Amniotic epithelial cell (primary cell): ENCODE data around the gene MYDGF.
"Not testable (repeated sequence)": the region's sequence is repeated elsewhere in the genome, so short reads cannot be mapped to it uniquely, and the experiment has no call there.

Experiments used
- DNase-seq: peaks from one replicate; pipeline ENCODE4 v3.0.0-alpha.2; 2010; ENCODE audit warnings: low read depth

The MYDGF gene

DNA sequence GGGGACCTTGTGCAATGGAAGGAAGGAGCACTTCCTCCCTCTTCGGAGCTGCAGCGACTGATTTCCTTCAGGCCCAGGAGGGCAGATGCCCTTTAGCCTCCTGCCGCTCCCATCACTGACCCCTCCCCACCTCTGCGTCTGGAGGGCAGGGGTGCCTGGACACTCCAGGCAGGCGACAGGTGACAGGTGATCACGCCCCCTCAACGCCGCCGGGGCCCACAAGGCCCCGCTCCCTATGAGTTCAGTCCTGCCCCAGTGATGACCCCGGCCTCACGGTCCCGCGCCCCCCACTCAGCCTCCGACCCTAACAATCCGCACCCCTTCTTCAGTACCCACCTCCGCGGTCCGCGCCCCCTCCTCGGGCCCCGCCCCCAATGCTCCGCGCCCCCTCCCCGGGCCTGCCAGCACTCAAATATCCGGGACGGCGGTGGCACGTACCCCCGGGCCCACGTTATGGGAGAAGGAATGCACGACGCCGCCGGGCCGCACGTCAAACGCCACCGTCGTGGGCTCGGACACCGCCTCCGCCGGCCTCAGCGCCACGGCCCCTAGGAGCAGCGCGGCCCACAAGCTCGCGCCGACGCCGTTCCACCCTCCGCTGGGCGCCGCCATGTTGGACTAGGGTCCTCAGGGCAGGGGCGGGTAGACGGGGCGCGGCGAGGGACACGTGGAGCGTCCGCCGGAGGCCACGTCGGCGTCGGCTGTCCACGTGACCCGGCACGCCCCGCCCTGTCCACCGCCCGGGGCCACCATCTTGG is at the start of gene MYDGF:
MYDGF (minus strand) TSS at position 620 of the 758 bp plus-strand sequence; CDS start at position 612, 8 bp downstream.
- DNase-seq = peak; percentile 80

DNA sequence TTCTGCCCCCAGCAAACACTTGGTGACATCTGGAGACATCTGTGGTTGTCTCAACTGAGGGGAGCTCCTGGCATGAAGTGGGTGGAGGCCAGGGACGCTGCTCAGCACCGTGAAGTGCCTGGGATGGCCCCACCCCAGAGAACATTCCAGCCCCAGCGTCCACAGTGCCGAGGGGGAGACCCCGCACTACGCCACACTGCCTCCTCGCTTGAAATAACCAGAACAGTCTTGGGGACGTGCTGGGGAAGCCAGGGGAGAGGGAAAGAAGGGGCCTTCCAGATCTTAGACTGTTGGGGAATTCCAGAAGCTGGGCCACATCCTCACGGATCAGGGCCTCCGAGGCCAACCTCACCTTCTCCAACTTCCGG is 49.3 kb upstream of the MYDGF start:
- DNase-seq = no peak

DNA sequence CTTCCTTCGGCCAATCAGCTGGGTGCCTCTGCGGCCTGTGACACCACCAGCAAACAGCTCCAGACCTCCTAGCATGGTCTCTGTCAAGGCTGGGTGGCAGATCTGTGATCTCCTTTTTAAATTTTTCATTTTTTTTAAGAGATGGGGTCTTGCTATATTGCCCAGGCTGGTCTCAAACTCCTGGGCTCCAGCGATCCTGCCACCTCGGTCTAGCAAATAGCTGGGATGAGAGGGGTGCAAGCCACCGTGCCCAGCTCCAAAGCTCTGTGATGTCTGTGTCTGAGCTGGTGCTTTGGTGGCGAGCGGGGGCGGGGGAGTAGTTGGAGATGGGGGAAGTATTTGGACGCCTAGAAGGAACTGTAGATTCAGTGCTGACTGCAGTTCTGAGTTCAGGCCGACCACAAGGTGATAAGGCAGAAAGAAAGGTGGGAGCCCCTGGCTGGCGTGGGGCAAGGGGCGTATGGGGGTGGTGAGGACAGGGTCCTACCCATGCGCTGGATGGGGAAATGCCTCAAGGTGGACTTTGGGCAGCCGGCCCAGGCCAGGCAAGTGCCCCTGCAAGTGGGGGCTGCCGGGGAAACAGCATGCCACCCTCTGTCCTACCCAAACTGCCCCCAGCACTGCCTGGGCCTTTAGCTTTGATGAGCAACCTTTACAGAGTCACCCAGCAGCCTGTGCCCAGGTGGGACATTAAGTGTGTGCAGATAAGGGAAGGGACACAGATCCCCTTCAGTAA is 48.0 kb upstream of the MYDGF start:
- DNase-seq = no peak

DNA sequence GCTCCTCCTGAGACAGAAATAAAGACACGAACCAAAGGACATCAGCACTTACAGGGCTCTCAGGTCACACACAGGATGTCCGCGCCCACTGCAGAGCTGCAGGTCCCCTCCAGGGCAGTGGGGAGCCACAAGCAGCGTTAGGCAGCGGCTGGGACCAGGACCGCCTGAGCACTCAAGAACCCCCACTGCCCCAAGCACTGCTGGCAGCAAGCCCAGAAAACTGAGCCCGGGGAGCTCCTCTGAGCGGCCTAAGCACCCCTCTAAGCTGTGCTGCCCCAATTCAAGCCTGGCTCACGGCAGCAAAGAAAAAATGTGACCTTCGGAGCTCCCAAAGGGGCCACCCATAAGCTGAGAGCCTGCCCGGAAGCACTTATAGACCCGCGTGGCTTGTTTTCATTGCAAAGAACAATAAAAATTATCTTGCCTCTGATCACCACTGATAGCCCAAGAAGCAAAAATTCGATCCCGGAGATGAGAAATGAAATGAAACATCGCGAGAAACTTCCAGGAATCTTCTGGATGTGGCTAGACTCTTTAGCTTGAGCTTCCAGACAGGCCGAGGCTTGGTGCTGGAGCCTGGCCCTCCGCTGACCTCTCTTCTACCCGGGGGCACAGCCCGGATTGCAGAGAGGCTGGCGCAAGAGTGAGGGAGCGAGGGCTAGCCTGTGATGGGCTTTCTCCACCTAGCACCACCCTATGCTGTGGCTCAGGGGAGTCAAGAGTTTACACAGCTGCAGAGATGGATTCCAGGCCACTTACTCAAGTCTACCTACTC is 47.2 kb upstream of the MYDGF start:
- DNase-seq = peak; percentile 73

DNA sequence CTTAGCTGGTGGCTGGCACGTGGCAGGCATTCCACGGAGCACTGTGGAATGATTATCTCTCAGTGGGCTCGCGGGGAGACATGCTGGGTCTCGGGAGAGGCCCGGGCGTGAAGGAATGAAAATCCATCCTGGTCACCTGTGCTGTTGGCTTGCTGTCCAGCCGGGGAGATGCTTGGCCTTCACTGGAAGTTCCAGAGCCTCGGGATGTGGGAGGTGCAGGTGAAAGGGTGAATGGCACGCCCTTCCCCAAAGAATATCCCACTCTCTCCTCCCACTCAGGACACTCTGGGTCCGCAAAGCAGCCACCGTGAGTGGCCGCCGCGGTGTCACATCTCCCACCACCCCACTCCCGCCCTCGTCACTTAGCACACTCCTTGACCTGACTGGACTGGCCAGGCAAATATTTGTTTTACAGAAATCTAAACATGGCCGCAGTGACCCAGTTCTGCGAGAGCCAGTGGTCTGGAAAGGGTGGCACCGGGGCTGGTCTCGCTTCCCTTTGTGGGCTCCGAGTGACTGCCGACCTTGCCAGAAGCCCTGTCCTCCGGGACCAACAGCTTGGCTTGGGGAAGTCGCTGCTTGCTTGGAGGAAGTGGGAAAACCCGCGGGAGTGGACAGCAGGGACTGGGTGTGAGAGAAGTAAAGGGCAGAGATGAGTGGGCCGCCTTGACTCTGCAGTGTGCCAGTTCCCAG is 45.5 kb upstream of the MYDGF start:
- DNase-seq = no peak

DNA sequence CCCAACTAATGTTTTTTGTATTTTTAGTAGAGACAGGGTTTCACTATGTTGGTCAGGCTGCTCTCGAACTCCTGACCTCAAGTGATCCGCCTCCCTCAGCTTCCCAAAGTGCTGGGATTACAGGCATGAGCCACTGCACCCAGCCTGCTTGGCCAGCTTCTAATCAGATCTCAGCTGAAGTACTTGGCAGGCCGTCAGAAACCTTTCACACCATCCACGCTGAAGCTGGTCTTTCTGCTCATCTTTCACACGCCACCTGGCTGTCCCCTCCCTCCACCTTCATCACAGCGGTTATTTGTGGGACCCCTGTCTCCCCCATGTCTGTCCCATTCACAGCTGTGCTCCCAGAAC is 45.0 kb upstream of the MYDGF start:
- not testable (repeated sequence) for DNase-seq

DNA sequence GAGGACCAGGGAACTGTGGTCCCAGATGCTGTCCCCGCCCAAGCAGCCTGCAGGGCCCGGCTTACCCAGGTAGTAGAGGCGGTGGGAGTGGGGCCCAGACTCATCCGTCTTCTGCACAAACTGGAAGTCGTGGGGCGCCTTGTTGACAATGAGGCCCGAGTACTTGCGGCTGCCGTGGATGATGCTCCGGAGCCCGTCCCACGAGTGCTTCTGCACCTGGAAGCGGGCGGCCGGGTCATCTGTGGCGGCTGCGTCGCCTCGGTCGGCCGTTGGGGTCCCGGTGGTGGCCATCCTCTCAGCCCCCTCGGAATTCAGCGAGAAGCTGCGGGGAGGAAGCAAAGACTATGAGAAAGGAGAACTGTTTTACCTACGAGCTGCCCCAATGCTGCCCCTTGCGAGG is 43.9 kb upstream of the MYDGF start:
- DNase-seq = no peak

DNA sequence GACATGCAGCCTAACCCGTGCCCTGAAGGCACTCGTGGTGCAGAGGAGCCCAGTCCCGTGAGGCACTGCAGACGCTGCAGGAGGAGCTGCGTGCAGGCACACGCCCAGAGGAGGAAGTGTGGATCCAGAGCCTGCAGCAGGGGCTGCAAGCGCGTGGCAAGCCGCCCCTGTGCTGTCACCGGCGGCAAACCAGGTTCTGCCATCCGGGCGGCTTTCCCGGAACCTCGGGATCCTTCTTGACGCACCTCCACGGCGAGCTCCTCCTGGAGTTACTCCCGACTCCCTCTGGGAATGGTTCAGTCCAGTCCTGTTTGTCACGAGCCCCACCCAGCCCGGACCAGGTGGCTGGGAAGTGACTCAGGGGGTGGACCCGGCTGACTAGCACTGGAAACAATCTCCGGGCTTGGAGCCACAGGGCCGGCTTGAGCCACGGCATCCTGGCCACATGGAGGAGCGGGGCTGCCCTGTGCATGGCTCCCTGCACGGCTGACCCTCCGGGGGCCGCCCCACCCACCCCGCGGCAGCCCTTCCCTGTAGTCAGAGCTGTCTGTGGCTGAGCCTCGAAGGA is 43.3 kb upstream of the MYDGF start:
- DNase-seq = peak; percentile 81

DNA sequence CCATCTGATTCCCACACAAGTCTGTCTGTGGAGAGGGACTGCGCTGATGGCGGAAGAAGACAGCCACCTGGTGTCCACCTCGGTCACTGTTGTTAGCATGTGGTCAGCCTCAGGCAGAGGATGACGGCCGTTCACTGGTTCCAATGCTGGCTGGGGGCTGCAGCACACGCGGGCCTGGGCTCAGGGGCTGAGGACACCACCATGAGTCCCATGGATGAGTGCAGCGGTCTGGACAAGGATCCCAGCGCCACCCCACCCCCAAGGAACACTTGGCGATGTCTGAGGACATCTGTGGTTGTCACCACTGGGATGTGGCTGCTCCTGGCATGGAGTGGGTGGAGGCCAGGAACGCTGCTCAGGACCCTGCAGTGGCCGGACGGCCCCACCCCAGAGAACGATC is 42.6 kb upstream of the MYDGF start:
- no peak for DNase-seq

DNA sequence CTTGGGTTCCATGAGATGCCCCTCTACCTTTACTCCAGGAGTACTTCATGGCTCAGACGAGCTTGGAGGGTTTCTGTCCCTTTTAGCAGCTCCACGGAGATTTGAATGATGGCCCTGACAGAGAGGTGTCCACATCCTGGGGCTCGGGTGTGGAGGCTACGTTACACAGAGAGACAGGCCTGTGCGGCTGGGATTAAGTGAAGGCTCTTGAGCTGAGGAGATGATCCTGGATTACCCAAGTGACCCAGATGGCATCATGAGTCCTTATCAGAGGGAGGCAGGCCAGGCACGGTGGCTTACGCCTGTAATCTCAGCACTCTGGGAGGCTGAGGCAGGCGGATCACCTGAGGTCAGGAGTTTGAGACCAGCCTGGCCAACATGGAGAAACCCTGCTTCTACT is 41.1 kb upstream of the MYDGF start:
- DNase-seq = no peak

DNA sequence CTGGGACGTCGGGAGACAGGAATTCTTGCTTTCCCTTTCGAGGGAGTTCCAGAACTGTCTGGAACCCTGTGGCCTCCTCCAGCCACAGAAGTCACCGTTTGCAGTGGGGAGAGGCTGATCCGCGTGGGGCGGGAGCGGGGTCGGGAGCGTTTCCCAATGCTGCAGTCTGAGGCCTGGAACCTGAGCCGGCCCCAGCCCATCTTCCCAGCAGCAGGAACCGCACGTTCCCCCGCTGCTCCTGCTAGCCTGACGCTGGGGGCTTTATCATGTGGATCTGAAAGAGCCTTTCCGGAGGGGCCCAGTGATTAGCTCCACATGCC is 40.1 kb upstream of the MYDGF start:
- DNase-seq = no peak

DNA sequence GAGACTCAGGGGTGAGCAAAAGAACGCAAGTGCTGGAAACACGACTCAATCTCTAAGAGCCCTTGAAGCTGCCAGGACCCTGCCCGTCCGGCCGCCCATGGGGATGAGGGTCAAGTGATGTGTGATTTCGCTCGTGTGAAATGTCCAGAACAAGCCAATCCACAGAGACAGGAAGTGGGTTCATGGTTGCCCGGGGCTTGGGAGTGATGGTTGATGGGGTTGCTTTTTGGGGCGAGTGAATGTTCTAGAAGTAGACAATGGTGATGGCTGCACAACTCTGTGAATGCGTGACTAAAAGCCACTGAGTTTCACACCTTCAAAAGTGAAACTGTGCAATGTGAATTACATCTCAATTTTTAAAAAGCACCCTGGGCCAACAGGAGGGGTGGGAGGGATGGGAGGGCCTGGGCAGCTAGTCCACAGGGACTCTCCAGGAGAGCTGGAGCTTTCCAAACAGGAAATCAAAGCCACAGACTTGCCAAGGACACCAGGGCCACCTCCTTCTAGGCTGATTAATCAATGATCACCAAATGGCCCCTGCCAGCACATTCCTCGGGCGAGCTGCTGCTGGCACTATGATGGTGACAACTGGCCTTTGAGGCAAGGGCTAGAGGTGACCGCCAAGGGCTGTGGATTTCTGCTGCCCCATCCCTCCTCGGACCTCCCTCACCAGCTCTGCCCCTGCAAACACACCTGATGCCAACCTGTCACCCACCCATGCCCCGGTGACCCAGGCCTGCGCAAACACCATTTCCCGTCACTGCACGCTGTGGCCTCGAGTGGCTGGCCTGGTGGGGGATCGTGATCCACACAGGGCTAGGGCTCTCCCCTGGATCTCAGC is 39.5 kb upstream of the MYDGF start:
- no peak for DNase-seq

DNA sequence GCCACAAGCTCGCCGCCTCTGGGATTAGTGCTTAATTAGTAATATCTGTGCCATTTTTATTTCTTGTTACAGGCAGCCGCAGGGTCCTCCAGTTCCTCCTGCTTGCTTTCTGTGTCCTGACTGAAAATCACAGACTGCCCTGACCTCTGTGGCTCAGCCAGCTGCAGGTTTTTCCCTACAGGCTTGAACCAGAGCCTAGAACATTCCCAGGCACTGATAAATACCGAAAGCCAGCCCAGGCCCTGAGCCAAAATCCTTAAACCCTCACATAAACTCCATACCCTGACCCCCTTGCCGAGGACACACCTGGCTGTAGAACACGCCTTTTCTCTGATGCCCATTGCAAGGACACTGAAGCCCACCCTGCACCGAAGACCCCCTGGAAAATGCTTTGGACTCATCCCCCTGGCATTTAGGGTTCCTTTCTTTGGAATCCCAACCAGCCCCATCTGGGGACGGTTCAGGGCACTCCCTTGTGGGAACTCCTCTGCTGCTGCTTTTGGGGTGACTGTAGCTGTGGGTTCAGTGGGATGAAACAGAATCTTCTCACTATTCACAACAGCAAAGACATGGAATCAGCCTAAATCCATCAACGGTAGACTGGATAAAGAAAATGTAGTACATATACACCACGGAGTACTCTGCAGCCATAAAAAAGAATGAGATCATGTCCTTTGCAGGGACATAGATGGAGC is 38.0 kb upstream of the MYDGF start:
- peak; percentile 42 for DNase-seq

DNA sequence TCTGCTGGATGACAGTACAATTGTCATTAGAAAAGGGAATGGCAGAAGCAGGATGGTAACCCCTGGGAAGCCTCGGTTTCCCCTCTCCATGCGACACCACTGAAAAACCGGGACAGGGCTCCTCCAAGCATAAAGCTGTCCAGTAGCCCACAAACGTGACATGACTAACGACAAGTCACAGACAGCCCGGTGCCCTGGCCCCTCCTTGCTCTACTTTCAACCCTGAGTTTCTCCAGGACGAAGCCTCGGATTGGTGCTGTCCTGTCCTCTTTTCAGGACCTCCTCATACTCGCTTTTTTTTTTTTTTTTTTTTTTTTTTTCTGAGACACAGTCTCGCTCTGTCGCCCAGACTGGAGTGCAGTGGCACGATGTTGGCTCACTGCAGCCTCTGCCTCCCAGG is 37.2 kb upstream of the MYDGF start:
- no peak for DNase-seq

DNA sequence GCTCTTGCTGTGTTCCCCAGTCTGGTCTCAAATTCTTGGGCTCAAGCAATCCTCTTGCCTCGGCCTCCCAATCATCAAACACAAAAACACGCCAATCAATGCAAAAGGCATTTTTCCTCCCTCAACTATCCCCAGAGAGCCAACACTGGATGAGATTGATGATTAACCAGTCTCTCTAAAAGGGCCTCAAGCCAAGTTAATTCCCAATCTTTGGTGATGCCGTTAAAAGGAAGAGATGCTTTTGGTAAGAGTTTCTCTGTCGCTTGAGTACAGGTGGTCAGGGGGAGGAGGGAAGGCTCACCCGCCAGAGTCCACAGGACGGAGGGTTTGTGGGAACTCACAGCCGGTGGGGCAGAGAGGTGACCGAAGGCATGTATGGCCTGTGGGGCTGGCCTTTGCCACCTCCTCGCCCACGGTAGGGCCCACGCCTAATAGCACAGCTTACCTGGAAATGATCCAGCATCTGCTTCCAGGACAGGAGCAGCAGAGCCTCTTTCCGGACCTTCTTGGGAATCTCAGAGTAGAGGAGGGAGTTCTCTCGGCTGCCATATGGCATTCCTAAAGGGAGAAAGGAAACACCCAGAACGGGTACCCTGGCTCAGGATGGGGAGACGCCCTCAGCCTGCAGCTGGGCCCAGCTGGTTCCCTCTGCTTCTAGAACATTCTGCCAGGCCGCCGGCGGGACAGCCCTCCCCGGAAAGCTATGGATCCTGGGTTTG is 35.4 kb upstream of the MYDGF start:
- DNase-seq = no peak

DNA sequence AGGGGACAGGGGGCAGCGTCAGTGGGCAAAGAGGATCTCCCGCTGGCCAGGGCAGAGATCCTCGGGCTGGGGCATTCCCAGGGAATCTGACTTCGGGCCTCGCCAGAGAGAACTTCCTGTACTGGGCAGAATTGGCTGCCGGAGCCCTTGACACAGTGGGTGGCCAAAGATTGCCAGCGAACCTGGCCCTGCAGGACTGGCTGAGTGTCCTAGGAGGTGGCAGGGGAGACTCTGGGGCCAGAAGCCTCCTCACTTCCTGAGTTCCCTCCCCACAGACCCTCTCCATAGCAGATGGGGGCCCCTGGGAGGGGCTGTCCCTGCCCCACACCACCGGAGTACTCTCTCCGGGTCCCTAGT is 34.2 kb upstream of the MYDGF start:
- DNase-seq = no peak

DNA sequence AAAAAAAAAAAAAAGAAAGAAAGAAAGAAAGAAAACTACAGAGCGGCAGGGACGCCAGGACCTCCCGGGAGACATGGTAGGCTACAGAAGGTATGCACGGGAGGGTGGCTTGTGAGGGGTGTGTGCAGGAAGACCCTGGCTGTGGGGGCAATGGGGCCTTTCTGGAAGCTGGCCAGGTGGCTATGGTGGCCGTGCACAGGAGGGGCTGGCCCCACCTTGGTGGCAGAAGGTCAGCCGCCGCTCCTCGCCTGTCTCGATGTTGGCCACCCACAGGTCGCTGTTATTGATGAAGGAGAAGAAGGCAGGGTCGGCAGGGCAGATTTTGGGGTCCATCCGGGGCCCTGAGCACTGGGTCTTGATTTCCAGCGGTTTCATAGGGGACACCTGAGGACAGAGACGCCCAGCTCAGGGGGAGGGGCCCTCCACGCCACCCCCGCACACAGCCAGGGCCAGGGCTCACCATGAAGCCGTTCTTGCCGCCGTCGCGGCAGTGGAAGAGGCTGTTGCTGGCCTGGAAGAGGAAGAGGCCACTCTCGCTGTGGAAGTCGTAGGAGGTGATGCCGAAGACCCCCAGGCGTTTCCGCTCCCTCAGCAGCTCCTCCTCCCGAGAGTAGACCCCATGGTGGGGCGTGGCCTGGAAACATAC is 33.7 kb upstream of the MYDGF start:
- DNase-seq = no peak

DNA sequence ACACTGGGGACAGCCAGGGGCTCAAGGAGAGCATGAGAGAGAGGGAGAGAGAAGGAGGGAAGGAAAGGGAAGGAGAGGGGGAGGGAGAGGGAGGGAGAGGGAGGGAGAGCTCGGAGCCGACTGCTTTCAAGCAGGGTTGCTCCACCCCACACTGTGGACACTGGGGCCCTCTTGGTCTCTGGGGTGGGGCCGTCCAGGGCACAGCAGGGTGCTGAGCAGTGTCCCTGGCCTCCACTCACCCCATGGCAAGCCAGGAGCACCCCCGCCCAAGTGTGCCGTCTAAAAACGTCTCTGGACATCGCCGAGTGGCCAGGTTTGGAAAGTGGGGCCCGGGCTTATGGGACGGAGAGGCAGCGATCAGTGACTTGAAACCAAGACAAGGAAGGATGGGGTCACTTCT is 32.6 kb upstream of the MYDGF start:
- DNase-seq = no peak

DNA sequence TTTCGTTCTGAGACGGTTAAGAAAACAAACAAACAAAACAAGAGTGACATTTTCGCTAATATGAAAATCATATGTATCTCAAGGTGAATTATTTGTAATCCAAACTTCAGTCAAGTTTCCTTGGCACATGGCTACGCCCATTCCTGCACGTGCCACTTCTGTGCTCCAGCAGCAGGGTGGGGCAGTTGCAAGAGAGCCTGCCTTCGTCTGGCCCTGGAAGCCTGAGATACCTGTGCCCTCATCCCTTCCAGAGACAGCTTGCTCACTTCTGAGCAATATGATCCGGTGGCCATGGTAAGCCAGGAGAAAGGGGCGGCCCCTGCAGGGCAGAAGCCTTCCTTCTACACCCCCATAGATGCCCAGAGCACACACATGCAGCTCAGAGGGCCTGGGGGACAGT is 31.4 kb upstream of the MYDGF start:
- no peak for DNase-seq

DNA sequence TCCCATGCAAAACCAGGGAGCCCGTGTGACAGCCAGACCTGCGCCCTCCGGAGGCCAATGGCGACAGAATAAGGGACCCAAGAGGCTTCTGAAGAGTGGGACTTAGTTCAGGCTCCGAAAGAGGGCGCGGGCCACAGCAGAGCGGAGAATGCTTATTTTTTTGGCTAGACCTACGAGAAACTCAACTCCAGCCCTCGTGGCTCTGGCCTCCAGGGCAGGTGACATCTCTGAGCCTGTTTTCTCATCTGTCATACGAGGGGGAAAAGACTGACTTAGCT is 30.5 kb upstream of the MYDGF start:
- DNase-seq = no peak
